Germinal center (tissue), 1 donor: ENCODE measurements around the gene NEUROD1.

Experiments
- DNase-seq: peaks from one replicate; pipeline ENCODE4 v3.0.0; 2012; ENCODE audit warnings: mixed read lengths, low spot score

Gene NEUROD1

GRCh38 chr2:181632733-181633401, 47.5 kb downstream of the NEUROD1 start:
- DNase-seq: no peak

GRCh38 chr2:181628590-181629585, 51.4 kb downstream of the NEUROD1 start:
- no peak for DNase-seq

DNA sequence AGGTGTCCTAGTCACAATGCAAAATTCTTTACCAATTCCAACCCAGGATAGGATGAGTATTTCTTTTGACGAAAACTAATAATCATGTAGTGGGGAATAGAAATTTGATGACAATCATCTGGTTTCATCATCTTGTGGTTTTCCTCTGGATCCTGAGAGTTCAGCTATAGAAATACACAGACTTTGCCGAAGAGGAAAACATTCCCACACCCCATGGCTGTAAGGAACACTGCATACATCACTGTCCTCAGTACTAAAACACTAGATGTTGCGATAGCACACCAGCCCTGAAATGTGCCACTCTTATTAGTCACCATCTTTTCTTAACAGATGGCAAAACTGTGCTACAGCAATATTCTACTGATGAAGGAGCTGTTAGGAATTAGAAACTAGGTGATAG, 52.8 kb downstream of the NEUROD1 start:
- DNase-seq: no peak

DNA sequence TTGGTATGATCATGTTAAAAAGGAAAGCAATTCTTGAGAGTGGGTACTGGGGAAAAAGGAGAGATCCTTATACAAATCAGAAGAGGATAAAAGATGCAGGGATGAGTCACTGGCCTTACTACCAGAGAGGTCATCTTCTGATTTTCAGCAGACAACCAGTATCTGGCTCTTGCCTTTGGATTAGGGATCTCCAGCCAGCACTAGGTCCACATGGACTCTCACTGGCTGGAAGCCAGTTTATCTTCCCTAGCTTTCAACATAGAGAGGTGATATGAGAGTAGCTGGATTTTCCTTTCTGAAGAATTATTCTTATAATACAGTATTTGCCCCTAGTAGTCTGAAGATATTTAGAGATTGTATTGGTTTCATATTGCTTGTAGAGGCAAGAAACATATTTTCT, 53.6 kb downstream of the NEUROD1 start:
- no peak for DNase-seq
